B cell (primary cell): ENCODE results near the gene KLK1. TPM values are rescaled to one million over a fixed set of nuclear protein-coding genes. Genes with fewer than 3 reads are reported as not detected.

Source experiments
- ATAC-seq: fragments of 200-7000 bp; cut with Tn5 transposase; one replicate; pipeline ENCODE4 v1.10.0; 2021; ENCODE audit warnings: low read depth, mild to moderate bottlenecking, moderate number of reproducible peaks, moderate library complexity
- CTCF ChIA-PET: fragments of 350-600 bp; sonication (Branson Sonifier 250); formaldehyde crosslinking; loops from one replicate; lab custom pipeline; 2021; ENCODE audit warnings: antibody characterized with exemption, inconsistent platforms; lab: Charles Lee
- POLR2A ChIA-PET: fragments of 350-600 bp; sonication (Branson Sonifier 250); formaldehyde crosslinking; loops from one replicate; lab custom pipeline; 2021; ENCODE audit warnings: antibody characterized with exemption; lab: Charles Lee
- DNase-seq: peaks from one replicate; pipeline ENCODE4 v3.0.0; 2013
- H2AFZ ChIP-seq: 2 replicates; pipeline ENCODE4 v1.6.1; 2012; ENCODE audit warnings: mild to moderate bottlenecking, low read depth, low read length; ENCODE audit not compliant: insufficient read depth, poor library complexity, severe bottlenecking
- H3K27ac ChIP-seq, 2 donors: 1 replicate in 1 of 2; 2 replicates in 1 of 2; pipeline ENCODE4 v1.5.1; 2012 to 2013; ENCODE audit warnings: low read length in 2 of 2, mild to moderate bottlenecking in 2 of 2, moderate library complexity in 1 of 2
- H3K27me3 ChIP-seq, 4 experiments: fragments of 200-600 bp in 1 of 4; sonication (generic) in 1 of 4; replicated peaks in 1 of 4; 1 replicate in 2 of 4; 2 replicates in 2 of 4; pipeline versions ENCODE4 v1.6.1 to v1.7.0; 2013 to 2016; ENCODE audit warnings: low read length in 3 of 4, mild to moderate bottlenecking in 2 of 4, mixed read lengths in 1 of 4, moderate library complexity in 1 of 4; ENCODE audit not compliant: insufficient read depth in 4 of 4, control insufficient read depth in 3 of 4; ENCODE audit errors: control extremely low read depth in 1 of 4
- H3K36me3 ChIP-seq, 2 experiments: replicated peaks in 1 of 2; 1 replicate in 1 of 2; 2 replicates in 1 of 2; pipeline versions ENCODE4 v1.6.1 to v1.7.1; 2013; ENCODE audit warnings: low read length in 1 of 2; ENCODE audit not compliant: insufficient read depth in 2 of 2, control insufficient read depth in 1 of 2; ENCODE audit errors: control extremely low read depth in 1 of 2, extremely low read depth in 1 of 2
- H3K4me1 ChIP-seq, 2 donors: fragments of 200-600 bp in 1 of 2; sonication (generic) in 1 of 2; 1 replicate in 1 of 2; 2 replicates in 1 of 2; pipeline versions ENCODE4 v1.5.1 to v1.6.1; 2013 to 2017; ENCODE audit warnings: low read length in 2 of 2; ENCODE audit not compliant: control insufficient read depth in 2 of 2, insufficient read depth in 2 of 2
- H3K4me2 ChIP-seq: replicated peaks from 2 replicates; pipeline ENCODE3; 2012; ENCODE audit warnings: mild to moderate bottlenecking, low read depth, low read length; ENCODE audit not compliant: poor library complexity, severe bottlenecking
- H3K4me3 ChIP-seq, 5 experiments: fragments of 200-600 bp in 1 of 5; sonication (generic) in 1 of 5; 1 replicate in 3 of 5; 2 replicates in 2 of 5; pipeline versions ENCODE4 v1.5.1 to v1.7.0; 2011 to 2016; ENCODE audit warnings: low read length in 4 of 5, mild to moderate bottlenecking in 4 of 5, low read depth in 2 of 5, control low read depth in 1 of 5, moderate library complexity in 1 of 5; ENCODE audit not compliant: insufficient read depth in 1 of 5; ENCODE audit errors: control extremely low read depth in 1 of 5, extremely low read depth in 1 of 5
- H3K79me2 ChIP-seq: fragments of 200-600 bp; sonication (generic); one replicate; pipeline ENCODE4 v1.6.0; 2016; ENCODE audit warnings: low read length; ENCODE audit not compliant: control insufficient read depth, insufficient read depth
- H3K9ac ChIP-seq: fragments of 200-600 bp; sonication (generic); 2 replicates; pipeline ENCODE4 v1.6.1; 2017; ENCODE audit warnings: mild to moderate bottlenecking, low read length, moderate library complexity
- H3K9me3 ChIP-seq, 3 donors: one replicate each; pipeline versions ENCODE4 v1.6.1 to v1.7.1; 2013; ENCODE audit warnings: low read length in 2 of 3; ENCODE audit not compliant: control insufficient read depth in 2 of 3, insufficient read depth in 1 of 3; ENCODE audit errors: control extremely low read depth in 1 of 3
- H4K20me1 ChIP-seq: 2 replicates; pipeline ENCODE4 v1.6.0; 2012; ENCODE audit warnings: mild to moderate bottlenecking, low read length; ENCODE audit not compliant: insufficient read depth, control insufficient read depth, poor library complexity, severe bottlenecking
- H3K27ac Mint-ChIP-seq: one replicate; pipeline ENCODE4 v1.8.0; 2021; ENCODE audit warnings: mixed read lengths
- H3K27me3 Mint-ChIP-seq: one replicate; pipeline ENCODE4 v1.8.0; 2021; ENCODE audit warnings: mixed read lengths
- H3K4me1 Mint-ChIP-seq: one replicate; pipeline ENCODE4 v1.8.0; 2021; ENCODE audit warnings: mixed read lengths
- H3K4me3 Mint-ChIP-seq: one replicate; pipeline ENCODE4 v1.8.0; 2021; ENCODE audit warnings: mixed read lengths
- H3K9me3 Mint-ChIP-seq: one replicate; pipeline ENCODE4 v1.8.0; 2022; ENCODE audit warnings: mixed read lengths; ENCODE audit not compliant: insufficient read depth
- CTCF ChIP-seq: fragments of 200-600 bp; IDR thresholded peaks from one replicate; pipeline ENCODE4 v1.8.0; 2022; ENCODE audit warnings: antibody characterized with exemption, mild to moderate bottlenecking
- EZH2 ChIP-seq: IDR thresholded peaks from 2 replicates; pipeline ENCODE4 v1.6.1; 2012; ENCODE audit warnings: borderline replicate concordance, low read depth, mild to moderate bottlenecking, moderate library complexity, low read length; ENCODE audit not compliant: insufficient read depth, poor library complexity, severe bottlenecking
- WGBS: methylation state at CpG from one replicate; pipeline ENCODE4 v1.1.5; 2013; ENCODE audit warnings: missing lambda C conversion rate; ENCODE audit not compliant: insufficient coverage; 5-methylcytosine and 5-hydroxymethylcytosine counted together
- intact Hi-C: fragments of 100-400 bp; cut with micrococcal nuclease; formaldehyde crosslinking; loops from one replicate; pipeline ENCODE4 v1.10.0; 2022
- polyA plus RNA-seq: library from polyadenylated mRNA; depleted of rRNA; stranded (reverse); fragments of >200 nt; gene quantifications from 2 replicates; pipeline ENCODE4 v1.2.3, GENCODE V29; 2012
- total RNA-seq, 2 donors: library from RNA; stranded (reverse); fragments of 120-200 nt in 1 of 2; gene quantifications; 1 replicate in 1 of 2; 2 replicates in 1 of 2; pipeline versions ENCODE4 v1.2.3 to v1.2.4, GENCODE V29; 2013 to 2022

Gene KLK1
- total and polyA plus RNA-seq, 2 donors (not counting 1 experiment from before 2014, with no cell fraction given) = 9.5 to 15.2 TPM

- no peaks in the 10 kb centered on the region for H3K27me3 ChIP-seq
- no peaks in the 10 kb centered on the region for H3K9me3 ChIP-seq
- ChIA-PET CTCF (interaction anchor here (1.2 kb wide), 1 partner anchor 124 kb away, joined by 3 read pairs; no protein-coding TSS in a partner anchor), POLR2A (interaction anchor here (0.5 kb wide), 1 partner anchor 148 kb away, joined by 6 read pairs; no protein-coding TSS in a partner anchor)
- H3K4me2 ChIP-seq = no peak overlapping the region
- intact Hi-C loops = no loop called here
- H4K20me1 ChIP-seq = peaks cover 7% of the 10 kb centered on the region
- Mint-ChIP-seq H3K27ac (no peak overlapping the region), H3K4me3 (no peak overlapping the region), H3K27me3 (no peaks in the 10 kb centered on the region), H3K4me1 (peaks cover 26% of the 10 kb centered on the region), H3K9me3 (no peaks in the 10 kb centered on the region)
- H2AFZ ChIP-seq = no peak overlapping the region
- DNase-seq = no peak
- no peak overlapping the region for H3K4me3 ChIP-seq
- peaks cover 0 to 44% of the 10 kb centered on the region in 2 experiments for H3K36me3 ChIP-seq
- 93% methylated on average over 18 of the region's 18 CpGs for WGBS
- H3K79me2 ChIP-seq = peaks cover 35% of the 10 kb centered on the region
- no peak for TF ChIP-seq CTCF
- no peak for TF ChIP-seq EZH2
- ATAC-seq = no peak
- H3K9ac ChIP-seq = no peak overlapping the region
- H3K27ac ChIP-seq = no peak overlapping the region
- H3K4me1 ChIP-seq = peaks cover 8 to 12% of the 10 kb centered on the region in 2 donors
These were observed 25.6 kb downstream of the KLK1 start for GRCh38 chr19:50797781-50798658.

GRCh38 chr19:50797429-50797780, 26.2 kb downstream of the KLK1 start:
- no peak for DNase-seq
- H3K4me3 Mint-ChIP-seq = no peak overlapping the region
- Histone ChIP-seq H3K79me2 (peaks cover 29% of the 10 kb centered on the region), H4K20me1 (peaks cover 7% of the 10 kb centered on the region), H3K27ac (no peak overlapping the region), H3K36me3 (peaks cover 0 to 44% of the 10 kb centered on the region in 2 experiments), H3K9me3 (no peaks in the 10 kb centered on the region), H2AFZ (no peak overlapping the region), H3K9ac (no peak overlapping the region), H3K4me3 (no peak overlapping the region), H3K27me3 (no peaks in the 10 kb centered on the region), H3K4me2 (no peak overlapping the region), H3K4me1 (peaks cover 4 to 6% of the 10 kb centered on the region in 2 donors)
- CTCF ChIA-PET = no interaction called here
- WGBS = 100% methylated on average over 5 of the region's 7 CpGs
- no peak for ATAC-seq
- H3K4me1 Mint-ChIP-seq = peaks cover 20% of the 10 kb centered on the region
- no peak overlapping the region for H3K27ac Mint-ChIP-seq
- intact Hi-C loops = no loop called here
- POLR2A ChIA-PET = no interaction called here
- TF ChIP-seq CTCF (no peak), EZH2 (no peak)
- H3K27me3 Mint-ChIP-seq = no peaks in the 10 kb centered on the region
- no peaks in the 10 kb centered on the region for H3K9me3 Mint-ChIP-seq
